LoVo (cell line): ENCODE results near the gene NDUFS8.
"Not testable (repeated sequence)": the region's sequence is repeated elsewhere in the genome, so short reads cannot be mapped to it uniquely, and the experiment has no call there.

ENCODE experiments used
- DNase-seq: peaks from one replicate; pipeline ENCODE4 v3.0.0-alpha.2; 2016; ENCODE audit warnings: low spot score

The NDUFS8 gene

GRCh38 chr11:68030318-68031143, at the start of gene NDUFS8:
Gene NDUFS8 (plus strand): TSS chr11:68030681. CDS start chr11:68032152, 1,471 bp downstream.
- DNase-seq = peak; percentile 98

GRCh38 chr11:67981226-67981625, 49.3 kb upstream of the NDUFS8 start:
- DNase-seq = not testable (repeated sequence)

- DNase-seq = not testable (repeated sequence)
Measured at GRCh38 chr11:67982255-67982857, 48.1 kb upstream of the NDUFS8 start.

GRCh38 chr11:67983951-67984350, 46.5 kb upstream of the NDUFS8 start:
- DNase-seq = no peak

GRCh38 chr11:67985302-67985701, 45.2 kb upstream of the NDUFS8 start:
- DNase-seq = not testable (repeated sequence)

- DNase-seq = not testable (repeated sequence)
Measured at GRCh38 chr11:67990546-67991346, 39.7 kb upstream of the NDUFS8 start.

- not testable (repeated sequence) for DNase-seq
Measured at GRCh38 chr11:67991347-67992121, 38.9 kb upstream of the NDUFS8 start.

- DNase-seq = not testable (repeated sequence)
Measured at GRCh38 chr11:67993821-67994220, 36.7 kb upstream of the NDUFS8 start.

- DNase-seq = not testable (repeated sequence)
Measured at GRCh38 chr11:67994387-67994786, 36.1 kb upstream of the NDUFS8 start.

- not testable (repeated sequence) for DNase-seq
Measured at GRCh38 chr11:67995129-67995528, 35.4 kb upstream of the NDUFS8 start.

GRCh38 chr11:67995579-67995978, 34.9 kb upstream of the NDUFS8 start:
- DNase-seq = not testable (repeated sequence)

- DNase-seq = no peak
Measured at GRCh38 chr11:67996051-67996450, 34.4 kb upstream of the NDUFS8 start.

- no peak for DNase-seq
Measured at GRCh38 chr11:67996622-67997474, 33.6 kb upstream of the NDUFS8 start.

- no peak for DNase-seq
Measured at GRCh38 chr11:67997475-67997921, 33.0 kb upstream of the NDUFS8 start.

GRCh38 chr11:67998150-67999045, 32.1 kb upstream of the NDUFS8 start:
- no peak for DNase-seq

- no peak for DNase-seq
Measured at GRCh38 chr11:67999201-67999629, 31.3 kb upstream of the NDUFS8 start.

GRCh38 chr11:67999704-68000103, 30.8 kb upstream of the NDUFS8 start:
- no peak for DNase-seq

GRCh38 chr11:68002575-68002937, 27.9 kb upstream of the NDUFS8 start:
- DNase-seq = no peak
